A549 (cell line): ENCODE data around the gene SCYL2.

Source experiments
- BHLHE40 ChIP-seq: IDR thresholded peaks from 2 replicates; pipeline ENCODE4 v1.6.1; 2012; ENCODE audit warnings: low read depth, low read length, inconsistent platforms
- EP300 ChIP-seq, 2 experiments: fragments of >200 bp; sonication (Bioruptor Twin); formaldehyde crosslinking; IDR thresholded peaks; 2 replicates in 1 of 2; 3 replicates in 1 of 2; pipeline ENCODE4 v1.6.1; 2016 to 2017
- ESRRA ChIP-seq: fragments of 150-350 bp; IDR thresholded peaks from 2 replicates; pipeline ENCODE4 v1.6.1; 2014; ENCODE audit warnings: mild to moderate bottlenecking, low read length, borderline replicate concordance
- HDAC2 ChIP-seq: fragments of 200-600 bp; sonication (generic); IDR thresholded peaks from 2 replicates; pipeline ENCODE4 v1.6.1; 2016
- JUNB ChIP-seq: fragments of >200 bp; sonication (Bioruptor Twin); formaldehyde crosslinking; IDR thresholded peaks from 2 replicates; pipeline ENCODE4 v1.6.1; 2016
- KDM1A ChIP-seq: fragments of 200-600 bp; sonication (generic); IDR thresholded peaks from 2 replicates; pipeline ENCODE4 v1.6.1; 2016; ENCODE audit warnings: low read depth, mild to moderate bottlenecking
- NR3C1 ChIP-seq: fragments of >200 bp; sonication (Bioruptor Twin); formaldehyde crosslinking; IDR thresholded peaks from 3 replicates; pipeline ENCODE4 v1.6.1; 2017
- POLR2A ChIP-seq: IDR thresholded peaks from 2 replicates; pipeline ENCODE4 v1.6.1; 2012; ENCODE audit warnings: mild to moderate bottlenecking, low read length
- TF ChIP-seq, protein P1 (sequence below): fragments of >200 bp; sonication (Bioruptor Twin); formaldehyde crosslinking; IDR thresholded peaks from 3 replicates; pipeline ENCODE4 v1.5.1; 2016
- TF ChIP-seq, protein P2 (sequence below): fragments of 250-450 bp; sonication (Bioruptor Pico); IDR thresholded peaks from 2 replicates; pipeline ENCODE4 v1.5.0; 2021; ENCODE audit warnings: mild to moderate bottlenecking, moderate library complexity, borderline replicate concordance
- TF ChIP-seq, protein P3 (sequence below): IDR thresholded peaks from 2 replicates; pipeline ENCODE4 v1.6.1; 2012

DNA sequence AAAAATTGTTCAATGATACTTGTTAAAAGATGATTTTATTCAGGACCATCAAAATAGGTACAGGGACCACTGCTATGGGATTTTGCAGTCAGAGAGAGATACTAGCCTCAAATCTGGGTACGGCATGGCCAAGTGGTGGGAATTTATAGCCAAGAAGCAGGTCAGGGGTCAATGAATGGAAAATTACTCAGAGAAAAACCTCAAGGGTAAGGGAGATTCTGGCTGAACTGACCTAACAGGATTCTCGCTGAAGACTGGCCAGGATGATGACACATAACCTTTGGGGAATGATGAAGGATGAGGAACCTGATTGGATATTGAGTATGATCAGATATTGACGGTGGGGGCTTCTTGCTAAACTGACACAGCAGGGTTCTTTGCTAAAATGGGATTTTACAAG is 32.8 kb upstream of the SCYL2 start:
- TF ChIP-seq POLR2A, result no peak
- TF ChIP-seq BHLHE40, result no peak
- TF ChIP-seq, protein P1, sequence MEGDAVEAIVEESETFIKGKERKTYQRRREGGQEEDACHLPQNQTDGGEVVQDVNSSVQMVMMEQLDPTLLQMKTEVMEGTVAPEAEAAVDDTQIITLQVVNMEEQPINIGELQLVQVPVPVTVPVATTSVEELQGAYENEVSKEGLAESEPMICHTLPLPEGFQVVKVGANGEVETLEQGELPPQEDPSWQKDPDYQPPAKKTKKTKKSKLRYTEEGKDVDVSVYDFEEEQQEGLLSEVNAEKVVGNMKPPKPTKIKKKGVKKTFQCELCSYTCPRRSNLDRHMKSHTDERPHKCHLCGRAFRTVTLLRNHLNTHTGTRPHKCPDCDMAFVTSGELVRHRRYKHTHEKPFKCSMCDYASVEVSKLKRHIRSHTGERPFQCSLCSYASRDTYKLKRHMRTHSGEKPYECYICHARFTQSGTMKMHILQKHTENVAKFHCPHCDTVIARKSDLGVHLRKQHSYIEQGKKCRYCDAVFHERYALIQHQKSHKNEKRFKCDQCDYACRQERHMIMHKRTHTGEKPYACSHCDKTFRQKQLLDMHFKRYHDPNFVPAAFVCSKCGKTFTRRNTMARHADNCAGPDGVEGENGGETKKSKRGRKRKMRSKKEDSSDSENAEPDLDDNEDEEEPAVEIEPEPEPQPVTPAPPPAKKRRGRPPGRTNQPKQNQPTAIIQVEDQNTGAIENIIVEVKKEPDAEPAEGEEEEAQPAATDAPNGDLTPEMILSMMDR, result no peak
- TF ChIP-seq, protein P2, sequence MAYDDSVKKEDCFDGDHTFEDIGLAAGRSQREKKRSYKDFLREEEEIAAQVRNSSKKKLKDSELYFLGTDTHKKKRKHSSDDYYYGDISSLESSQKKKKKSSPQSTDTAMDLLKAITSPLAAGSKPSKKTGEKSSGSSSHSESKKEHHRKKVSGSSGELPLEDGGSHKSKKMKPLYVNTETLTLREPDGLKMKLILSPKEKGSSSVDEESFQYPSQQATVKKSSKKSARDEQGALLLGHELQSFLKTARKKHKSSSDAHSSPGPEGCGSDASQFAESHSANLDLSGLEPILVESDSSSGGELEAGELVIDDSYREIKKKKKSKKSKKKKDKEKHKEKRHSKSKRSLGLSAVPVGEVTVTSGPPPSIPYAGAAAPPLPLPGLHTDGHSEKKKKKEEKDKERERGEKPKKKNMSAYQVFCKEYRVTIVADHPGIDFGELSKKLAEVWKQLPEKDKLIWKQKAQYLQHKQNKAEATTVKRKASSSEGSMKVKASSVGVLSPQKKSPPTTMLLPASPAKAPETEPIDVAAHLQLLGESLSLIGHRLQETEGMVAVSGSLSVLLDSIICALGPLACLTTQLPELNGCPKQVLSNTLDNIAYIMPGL (CRISPR knock-in tag), result no peak
- TF ChIP-seq EP300 (IDR thresholded peaks at IDR 0.05), result no peak
- TF ChIP-seq ESRRA, result no peak
- TF ChIP-seq HDAC2, result no peak
- no peak for TF ChIP-seq JUNB
- TF ChIP-seq, protein P3, sequence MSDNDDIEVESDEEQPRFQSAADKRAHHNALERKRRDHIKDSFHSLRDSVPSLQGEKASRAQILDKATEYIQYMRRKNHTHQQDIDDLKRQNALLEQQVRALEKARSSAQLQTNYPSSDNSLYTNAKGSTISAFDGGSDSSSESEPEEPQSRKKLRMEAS, result no peak
- no peak for TF ChIP-seq KDM1A
- no peak for TF ChIP-seq NR3C1
